Medulla oblongata (tissue), 1 donor: ENCODE measurements around the gene GPRC5C.

Experiments
- DNase-seq: peaks from one replicate; pipeline ENCODE4 v3.0.0-alpha.2; 2015; ENCODE audit errors: extremely low spot score

The GPRC5C gene

DNA sequence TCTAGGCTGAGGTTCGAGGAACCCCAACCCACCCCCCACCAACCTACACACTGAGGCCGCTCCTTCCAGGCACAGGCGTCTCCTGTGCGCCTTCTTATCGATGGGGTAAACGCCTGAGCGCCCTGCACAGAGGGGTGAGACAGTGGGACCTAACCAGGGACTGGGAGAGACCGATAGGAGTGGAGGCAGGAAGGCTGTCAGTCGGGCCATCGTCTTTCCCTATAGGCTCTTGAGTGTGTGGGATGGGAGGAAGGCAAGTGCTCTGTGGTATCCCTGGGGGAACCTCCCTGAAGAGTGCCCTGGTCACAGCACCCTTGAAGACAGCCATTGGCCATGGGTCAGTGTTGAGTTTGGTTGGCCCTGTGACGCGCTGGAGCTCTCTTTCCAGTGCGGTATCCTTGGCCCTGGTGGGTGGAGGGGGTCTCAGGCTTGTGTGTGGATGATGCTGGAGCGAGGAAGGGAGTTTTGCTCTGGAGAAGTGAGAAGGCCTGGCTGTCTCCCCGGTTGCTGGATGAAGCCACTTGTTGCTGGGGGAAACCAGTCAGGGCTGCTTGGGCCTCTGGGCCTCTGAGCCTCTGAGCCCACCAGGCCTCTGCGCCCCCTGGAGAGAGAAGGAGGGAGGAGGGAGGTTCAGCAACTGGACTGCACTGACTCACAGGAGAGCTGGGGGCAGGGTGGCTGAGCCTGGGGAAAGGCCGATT lies 1.7 kb downstream of the GPRC5C start:
- DNase-seq: peak; percentile 43

DNA sequence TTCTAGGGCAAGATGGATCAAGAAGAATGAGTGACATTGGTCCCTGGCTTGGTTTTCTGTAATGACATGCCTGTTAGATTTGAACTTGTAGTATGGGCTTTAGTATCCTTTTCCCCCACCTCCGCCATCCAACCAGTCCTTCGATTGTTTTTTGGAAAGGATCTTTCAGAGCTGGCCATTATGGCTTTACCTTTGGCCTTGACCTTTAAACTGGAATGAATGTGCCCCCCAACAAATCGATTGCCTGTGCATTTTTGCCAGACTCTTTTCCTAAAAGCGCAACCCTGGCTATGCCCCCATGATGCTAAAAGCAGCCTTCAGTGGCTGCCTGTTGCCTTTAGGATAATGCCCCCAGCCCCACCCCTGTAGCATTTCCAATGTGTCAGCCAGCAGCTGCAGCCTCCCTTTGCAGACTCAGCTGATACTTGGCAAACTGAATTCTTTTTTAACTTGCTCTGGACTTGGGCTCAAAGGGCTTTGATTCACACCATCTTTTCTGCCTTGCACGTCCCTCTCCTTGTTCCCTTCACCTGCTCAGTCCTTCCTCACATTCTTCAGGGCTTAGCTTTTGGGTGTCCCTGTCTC lies 4.0 kb downstream of the GPRC5C start:
- no peak for DNase-seq

DNA sequence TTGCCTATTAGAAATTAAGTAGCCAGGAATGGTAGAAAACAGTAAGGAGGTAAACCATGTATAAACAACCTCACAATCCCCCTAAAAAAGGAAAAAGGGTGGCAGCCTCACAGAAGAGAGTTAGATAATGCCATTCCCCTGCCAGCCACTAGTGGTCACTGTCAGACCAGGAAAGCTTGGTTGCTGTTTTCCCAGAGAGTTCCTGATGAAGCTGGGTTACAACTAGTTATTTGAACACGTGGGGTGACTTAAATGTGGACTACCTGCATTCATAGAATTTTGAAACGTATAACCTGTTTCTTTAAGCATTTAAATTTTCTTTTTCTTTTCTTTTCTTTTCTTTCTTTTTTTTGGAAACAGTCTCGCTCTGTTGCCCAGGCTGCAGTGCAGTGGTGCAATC lies 5.8 kb downstream of the GPRC5C start:
- DNase-seq: no peak

- DNase-seq: no peak
Measured at GRCh38 chr17:74439691-74440567, 8.0 kb downstream of the GPRC5C start.

- no peak for DNase-seq
Measured at GRCh38 chr17:74441537-74441936, 9.6 kb downstream of the GPRC5C start.

DNA sequence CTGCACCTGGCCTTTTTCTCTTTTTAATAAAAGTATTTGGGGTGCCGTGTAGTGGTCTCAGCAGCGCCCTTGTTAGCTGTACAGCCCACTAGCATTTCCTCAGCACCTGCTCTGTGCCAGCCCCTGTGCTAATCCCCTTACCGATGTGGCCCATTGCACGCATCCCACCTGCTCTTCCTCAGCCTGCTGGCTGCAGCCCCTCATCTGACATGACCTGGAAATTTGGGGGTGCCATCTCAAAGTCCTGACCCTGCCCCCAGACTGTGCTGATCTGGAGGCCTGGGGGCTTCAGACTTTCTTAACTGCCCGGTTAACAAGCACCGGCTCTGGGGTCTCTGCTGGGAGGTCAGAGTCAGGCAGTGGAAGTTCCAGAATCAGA lies 10.4 kb downstream of the GPRC5C start:
- DNase-seq: no peak

GRCh38 chr17:74442670-74443515 lies 11.0 kb downstream of the GPRC5C start:
- DNase-seq: peak; percentile 90

DNA sequence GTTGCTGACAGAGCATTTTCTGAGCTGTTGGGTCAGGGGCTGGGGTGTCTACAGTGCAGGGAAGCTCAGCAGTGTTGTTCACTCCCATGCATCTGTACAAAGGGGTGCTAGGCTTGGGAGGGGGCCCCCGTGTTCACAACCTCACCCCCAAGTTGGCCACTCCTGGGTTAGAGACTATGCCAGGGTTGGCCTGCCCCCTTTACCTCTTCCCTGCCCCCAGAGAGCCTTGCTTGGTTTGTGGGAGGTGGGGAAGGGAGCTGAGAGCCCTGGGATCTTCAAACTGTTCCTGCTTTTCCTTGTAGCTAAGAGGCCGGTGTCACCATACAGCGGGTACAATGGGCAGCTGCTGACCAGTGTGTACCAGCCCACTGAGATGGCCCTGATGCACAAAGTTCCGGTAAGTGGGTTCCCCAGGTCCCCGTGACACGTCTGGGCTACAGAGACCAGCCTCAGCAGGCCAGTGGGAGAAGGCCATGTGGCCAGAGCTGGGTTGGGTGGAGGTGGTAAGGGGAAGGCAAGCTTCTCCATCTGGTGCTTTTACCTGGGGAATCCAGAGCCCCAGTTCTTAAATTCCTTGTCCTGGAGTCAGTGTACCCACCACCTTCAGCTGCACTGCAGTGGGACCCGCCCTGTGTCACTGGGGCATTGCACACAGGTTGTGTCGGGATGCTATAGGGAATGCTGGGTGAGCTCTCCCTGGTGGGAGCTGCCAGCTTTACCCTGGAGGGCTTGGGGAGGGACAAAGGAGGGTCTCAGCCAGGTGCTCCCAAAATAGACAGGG lies 11.8 kb downstream of the GPRC5C start:
- DNase-seq: peak; percentile 50

DNA sequence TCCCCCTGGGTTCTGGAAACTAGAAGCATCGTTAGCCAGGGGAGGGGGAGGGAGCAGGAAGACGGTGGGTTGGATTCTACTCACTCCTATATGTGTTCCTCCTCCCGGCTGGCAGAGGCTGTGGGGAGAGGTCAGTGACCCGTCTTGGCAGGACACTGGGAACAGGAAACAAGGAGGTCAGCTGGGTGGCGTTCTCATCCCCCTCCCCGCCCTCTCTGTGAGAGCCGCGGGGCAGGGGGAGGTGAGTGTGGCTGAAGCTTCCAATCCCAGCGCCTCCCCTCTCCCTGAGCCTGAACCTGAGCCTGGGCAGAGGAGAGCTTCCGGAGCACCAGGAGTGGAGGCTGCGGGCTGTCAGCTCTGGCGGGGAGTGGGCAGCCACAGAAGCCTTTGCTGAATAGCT lies 12.5 kb downstream of the GPRC5C start:
- DNase-seq: no peak

DNA sequence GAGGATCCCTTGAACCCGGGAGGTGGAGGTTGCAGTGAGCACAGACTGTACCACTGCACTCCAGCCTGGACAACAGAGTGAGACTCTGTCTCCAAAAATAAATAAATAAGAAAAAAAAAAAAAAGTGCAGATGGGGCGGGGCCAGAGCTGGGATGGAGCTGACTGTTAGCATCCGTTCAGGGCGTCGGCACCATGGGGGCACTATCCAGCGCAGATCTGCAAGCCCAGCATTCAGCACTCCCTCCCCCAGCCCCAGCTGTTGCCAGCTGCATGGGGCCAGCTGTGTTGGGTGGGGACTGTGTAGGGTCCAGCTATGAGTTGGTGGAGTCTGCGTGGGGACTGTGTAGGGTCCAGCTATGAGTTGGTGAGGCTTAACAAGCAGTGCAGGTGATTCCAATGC lies 13.3 kb downstream of the GPRC5C start:
- DNase-seq: no peak

GRCh38 chr17:74446551-74447500 lies 14.9 kb downstream of the GPRC5C start:
- DNase-seq: peak; percentile 41

DNA sequence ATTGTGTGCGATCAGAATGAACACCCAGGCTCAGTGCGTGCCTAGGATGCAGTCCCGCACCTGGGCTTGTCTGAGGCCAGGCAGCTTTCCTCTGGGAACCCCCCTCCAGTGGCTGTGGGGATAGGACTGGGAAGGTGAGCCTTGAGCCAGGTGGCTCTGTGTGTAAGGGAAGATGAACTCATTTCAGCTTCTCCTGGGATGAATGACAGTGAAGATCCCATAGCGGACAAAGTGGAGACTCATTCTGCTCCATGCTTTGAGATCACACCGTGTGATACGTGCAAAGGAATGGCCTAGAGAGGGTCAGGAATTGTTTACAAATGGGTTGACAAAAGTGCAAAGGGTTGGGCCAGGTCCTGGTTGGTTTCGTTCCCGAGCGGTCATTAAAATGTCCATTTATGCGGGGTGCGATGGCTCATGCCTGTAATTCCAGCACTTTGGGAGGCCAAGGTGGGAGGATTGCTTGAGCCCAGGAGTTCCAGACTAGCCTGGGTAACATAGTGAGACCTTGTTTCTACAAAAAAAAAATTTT lies 15.8 kb downstream of the GPRC5C start:
- DNase-seq: no peak

DNA sequence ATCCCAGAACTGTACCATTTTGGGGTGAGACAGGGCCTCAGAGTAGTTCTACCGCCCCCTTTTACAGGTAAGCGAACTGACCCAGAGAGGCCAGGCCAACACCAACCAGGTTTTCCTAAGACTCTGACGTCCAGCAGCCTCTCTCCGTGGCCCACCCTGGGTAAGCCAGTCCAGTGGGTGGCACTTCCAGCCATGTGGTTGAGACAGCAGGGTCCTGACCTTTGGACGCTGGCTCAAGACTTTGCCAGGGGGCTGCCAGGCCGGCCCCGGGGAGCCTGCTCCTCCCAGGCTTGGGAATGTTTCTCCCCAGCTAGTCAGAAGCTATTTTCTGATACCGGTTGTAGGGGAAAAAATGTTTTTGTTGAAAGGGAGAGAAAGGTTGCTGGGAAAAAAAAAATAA lies 16.9 kb downstream of the GPRC5C start:
- no peak for DNase-seq

DNA sequence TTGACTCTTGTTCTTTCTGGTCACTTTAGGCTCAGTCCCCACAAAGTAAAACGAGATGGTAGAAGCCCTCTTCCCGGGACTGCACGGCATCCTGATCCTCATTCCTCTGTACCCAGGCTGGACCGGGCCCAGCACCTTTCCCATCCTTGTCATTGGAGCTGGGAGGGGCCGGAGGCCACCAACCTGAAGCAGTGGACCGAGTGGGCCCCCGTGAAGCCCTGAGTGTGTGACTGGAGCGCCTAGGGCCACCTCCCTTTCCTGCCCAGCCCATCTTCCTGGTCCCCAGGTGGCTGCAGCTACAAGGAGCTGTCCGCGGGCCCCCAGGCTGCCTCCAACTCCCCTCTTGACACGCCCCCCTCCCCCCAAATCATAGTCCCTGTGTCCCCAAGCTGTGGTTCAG lies 17.4 kb downstream of the GPRC5C start:
- DNase-seq: no peak

DNA sequence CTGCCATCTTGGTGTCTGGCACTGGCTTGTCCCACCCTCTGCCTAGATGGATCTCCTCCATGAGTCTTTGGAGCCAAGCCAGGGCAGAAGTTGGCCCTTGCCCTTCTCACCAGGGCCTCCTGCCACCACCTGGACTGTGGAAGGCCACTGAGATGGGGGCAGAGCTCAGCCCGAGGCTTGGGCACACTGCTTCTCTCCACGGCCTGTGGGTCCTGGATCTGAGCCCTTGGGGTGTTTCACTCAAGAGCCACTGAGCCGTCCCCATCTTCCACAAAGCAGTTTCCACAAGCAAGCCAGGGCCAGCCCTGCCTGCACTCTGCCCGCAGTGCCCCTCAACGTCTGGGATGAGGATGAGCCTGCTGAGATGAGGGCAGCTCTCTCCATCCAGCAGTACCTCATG lies 17.9 kb downstream of the GPRC5C start:
- DNase-seq: no peak

GRCh38 chr17:74450231-74450630 lies 18.3 kb downstream of the GPRC5C start:
- DNase-seq: no peak

GRCh38 chr17:74450925-74451403 lies 19.1 kb downstream of the GPRC5C start:
- no peak for DNase-seq

DNA sequence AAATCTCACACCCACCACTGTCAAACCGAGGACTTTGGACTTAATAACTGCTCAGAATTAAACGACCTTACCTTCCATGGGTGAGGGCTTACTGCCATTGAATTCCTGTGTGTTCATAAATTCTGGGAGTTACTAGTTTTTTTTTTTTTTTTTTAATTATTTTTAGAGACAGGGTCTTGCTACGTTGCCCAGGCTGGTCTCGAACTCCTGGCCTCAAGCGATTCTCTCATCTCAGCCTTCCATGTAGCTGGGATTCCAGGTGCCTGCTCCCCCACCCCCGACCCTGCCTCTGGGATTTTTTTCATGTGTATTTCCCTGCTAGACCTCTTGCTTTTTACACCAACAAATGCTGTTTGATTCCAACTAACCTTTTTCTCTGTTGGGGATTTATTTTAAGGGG lies 19.7 kb downstream of the GPRC5C start:
- DNase-seq: no peak

DNA sequence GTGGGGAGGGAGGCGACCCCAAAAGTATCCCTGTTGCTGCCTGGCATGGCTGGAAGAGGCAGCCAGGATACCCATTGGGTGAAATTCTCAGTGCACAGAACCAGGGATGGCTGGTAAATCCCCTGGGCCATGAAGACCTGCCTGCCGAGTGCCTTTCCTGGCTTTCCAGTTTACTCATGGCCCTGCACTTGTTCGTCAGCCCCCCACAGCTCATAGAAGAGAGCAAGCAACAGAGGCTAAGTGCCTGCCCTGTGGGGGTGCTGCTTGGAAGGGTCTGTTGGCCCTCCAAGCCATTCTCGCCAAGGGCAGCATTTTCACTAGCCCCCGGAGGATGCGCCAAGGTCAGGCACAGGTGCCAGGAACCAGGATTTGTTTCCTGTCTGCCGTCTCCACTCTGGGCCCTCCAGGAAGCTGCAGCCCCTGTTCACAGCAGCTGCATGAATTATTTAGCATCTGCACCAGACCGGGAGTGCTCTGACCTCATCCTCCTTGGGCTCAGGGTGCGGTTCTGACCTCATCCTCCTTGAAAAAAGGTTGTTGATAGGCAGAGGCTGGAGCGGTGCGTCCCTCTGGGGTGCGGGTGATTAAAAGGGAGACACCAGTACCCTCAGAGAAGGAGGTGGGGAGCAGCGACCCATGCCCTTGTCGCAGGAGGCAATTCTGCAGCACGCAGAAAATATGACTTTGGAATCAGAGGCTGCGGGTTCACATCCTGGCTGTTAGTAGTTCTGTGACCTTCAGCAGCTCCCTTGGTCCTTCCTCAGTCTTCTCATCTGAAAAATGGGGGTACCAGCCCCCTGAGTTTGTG lies 20.3 kb downstream of the GPRC5C start:
- no peak for DNase-seq
